HG03103 (cell line): ENCODE results near the gene RDH12.
A peak's percentile ranks its signal among the peaks of the same experiment; 100 is the strongest.
"Not testable (repeated sequence)": the region's sequence is repeated elsewhere in the genome, so short reads cannot be mapped to it uniquely, and the experiment has no call there.

Experiments used
- ATAC-seq: cut with Tn5 transposase; IDR thresholded peaks from one replicate; pipeline ENCODE4 v1.9.1; 2021; ENCODE audit warnings: low read depth; ENCODE audit not compliant: unreplicated experiment

Gene RDH12

GRCh38 chr14:67701492-67701891 is at the start of gene RDH12:
RDH12 (plus strand) TSS chr14:67701886; CDS start chr14:67722643, 20,757 bp downstream.
- ATAC-seq: not testable (repeated sequence)

GRCh38 chr14:67652189-67652588 is 49.5 kb upstream of the RDH12 start:
- ATAC-seq: no peak

GRCh38 chr14:67653651-67654280 is 47.9 kb upstream of the RDH12 start:
- no peak for ATAC-seq

- ATAC-seq: no peak
Observed at GRCh38 chr14:67663633-67664032, 38.1 kb upstream of the RDH12 start.

GRCh38 chr14:67665868-67666267 is 35.8 kb upstream of the RDH12 start:
- no peak for ATAC-seq

GRCh38 chr14:67666750-67667449 is 34.8 kb upstream of the RDH12 start:
- ATAC-seq: no peak

GRCh38 chr14:67668559-67668958 is 33.1 kb upstream of the RDH12 start:
- no peak for ATAC-seq

GRCh38 chr14:67673451-67673850 is 28.2 kb upstream of the RDH12 start:
- no peak for ATAC-seq

- peak; percentile 30 for ATAC-seq
Observed at GRCh38 chr14:67674139-67674479, 27.6 kb upstream of the RDH12 start.

- peak; percentile 88 for ATAC-seq
Observed at GRCh38 chr14:67674480-67675218, 27.0 kb upstream of the RDH12 start, which contains the start of gene VTI1B. VTI1B (minus strand) TSS chr14:67674632; CDS start chr14:67674489, 143 bp downstream.

GRCh38 chr14:67675219-67675582 is 26.5 kb upstream of the RDH12 start:
- no peak for ATAC-seq

- no peak for ATAC-seq
Observed at GRCh38 chr14:67679006-67679405, 22.7 kb upstream of the RDH12 start.

- peak; percentile 98 for ATAC-seq
Observed at GRCh38 chr14:67680121-67680602, 21.5 kb upstream of the RDH12 start.

GRCh38 chr14:67680941-67681340 is 20.7 kb upstream of the RDH12 start:
- no peak for ATAC-seq

- ATAC-seq: no peak
Observed at GRCh38 chr14:67683842-67684241, 17.8 kb upstream of the RDH12 start.

- ATAC-seq: no peak
Observed at GRCh38 chr14:67690011-67690410, 11.7 kb upstream of the RDH12 start.

- ATAC-seq: peak; percentile 85
Observed at GRCh38 chr14:67694791-67695393, 6.8 kb upstream of the RDH12 start.

- ATAC-seq: peak; percentile 83
Observed at GRCh38 chr14:67695394-67695949, 6.2 kb upstream of the RDH12 start, which contains the start of gene RDH11. RDH11 (minus strand) TSS chr14:67695764; CDS start chr14:67695703, 61 bp downstream.

GRCh38 chr14:67697006-67697405 is 4.7 kb upstream of the RDH12 start:
- ATAC-seq: no peak

- ATAC-seq: no peak
Observed at GRCh38 chr14:67698179-67698578, 3.5 kb upstream of the RDH12 start.

GRCh38 chr14:67703997-67704396 is 2.3 kb downstream of the RDH12 start:
- no peak for ATAC-seq
